ENCODE data around the gene SOCS3. TPM values are rescaled to one million over a fixed set of nuclear protein-coding genes. Genes with fewer than 3 reads are reported as not detected.

The SOCS3 gene
- total RNA-seq, 1 donor from 2014 or later = 13.6 TPM

DNA sequence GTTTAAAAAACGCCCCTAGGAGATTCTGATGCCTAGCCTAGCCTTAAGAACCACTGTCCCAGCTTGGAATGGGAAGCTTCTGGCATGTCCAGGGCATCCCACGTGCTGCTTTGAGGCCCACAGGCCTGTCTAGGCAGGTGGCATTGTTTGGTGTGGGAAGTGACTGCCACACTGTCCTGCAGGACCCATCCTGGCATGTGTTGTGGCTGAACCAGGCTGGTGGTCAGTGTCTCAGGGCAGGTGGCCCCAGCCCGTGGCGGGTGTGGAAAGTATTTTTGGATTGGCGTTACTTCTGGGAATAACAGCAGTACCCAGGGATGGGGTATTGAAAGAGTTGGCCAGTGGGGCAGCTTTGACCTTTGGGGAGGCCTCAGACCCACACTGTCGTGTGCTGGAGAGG, 46.5 kb upstream of the SOCS3 start:
- Mint-ChIP-seq H3K27me3 (ENCODE audit: low read depth) (no peaks in the 10 kb centered on the region), H3K4me3 (ENCODE audit: unreplicated experiment) (no peak overlapping the region), H3K36me3 (ENCODE audit: low read depth) (peaks cover 32% of the 10 kb centered on the region), H3K27ac (ENCODE audit: unreplicated experiment) (no peak overlapping the region), H3K9me3 (ENCODE audit: low read depth) (no peaks in the 10 kb centered on the region), H3K4me1 (ENCODE audit: low read depth) (peaks cover 15% of the 10 kb centered on the region)
- no peak for DNase-seq (ENCODE audit: low spot score)
- TF ChIP-seq, protein P1, sequence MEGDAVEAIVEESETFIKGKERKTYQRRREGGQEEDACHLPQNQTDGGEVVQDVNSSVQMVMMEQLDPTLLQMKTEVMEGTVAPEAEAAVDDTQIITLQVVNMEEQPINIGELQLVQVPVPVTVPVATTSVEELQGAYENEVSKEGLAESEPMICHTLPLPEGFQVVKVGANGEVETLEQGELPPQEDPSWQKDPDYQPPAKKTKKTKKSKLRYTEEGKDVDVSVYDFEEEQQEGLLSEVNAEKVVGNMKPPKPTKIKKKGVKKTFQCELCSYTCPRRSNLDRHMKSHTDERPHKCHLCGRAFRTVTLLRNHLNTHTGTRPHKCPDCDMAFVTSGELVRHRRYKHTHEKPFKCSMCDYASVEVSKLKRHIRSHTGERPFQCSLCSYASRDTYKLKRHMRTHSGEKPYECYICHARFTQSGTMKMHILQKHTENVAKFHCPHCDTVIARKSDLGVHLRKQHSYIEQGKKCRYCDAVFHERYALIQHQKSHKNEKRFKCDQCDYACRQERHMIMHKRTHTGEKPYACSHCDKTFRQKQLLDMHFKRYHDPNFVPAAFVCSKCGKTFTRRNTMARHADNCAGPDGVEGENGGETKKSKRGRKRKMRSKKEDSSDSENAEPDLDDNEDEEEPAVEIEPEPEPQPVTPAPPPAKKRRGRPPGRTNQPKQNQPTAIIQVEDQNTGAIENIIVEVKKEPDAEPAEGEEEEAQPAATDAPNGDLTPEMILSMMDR (IDR thresholded peaks at IDR 0.05) = no peak

DNA sequence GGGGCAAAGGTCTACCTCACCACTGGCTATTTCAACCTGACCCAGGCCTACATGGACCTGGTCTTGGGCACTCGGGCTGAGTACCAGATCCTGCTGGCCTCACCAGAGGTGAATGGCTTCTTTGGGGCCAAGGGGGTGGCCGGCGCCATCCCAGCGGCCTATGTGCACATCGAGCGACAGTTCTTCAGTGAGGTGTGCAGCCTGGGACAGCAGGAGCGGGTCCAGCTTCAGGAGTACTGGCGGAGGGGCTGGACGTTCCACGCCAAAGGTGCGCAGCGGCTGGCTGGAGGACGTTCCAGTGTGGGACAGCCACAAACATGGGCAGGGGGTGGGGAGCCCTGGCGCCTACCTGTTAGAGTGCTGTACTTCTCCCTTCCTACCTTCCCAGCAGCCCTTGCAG, 43.9 kb upstream of the SOCS3 start:
- Mint-ChIP-seq H3K27ac (ENCODE audit: unreplicated experiment) (no peak overlapping the region), H3K27me3 (ENCODE audit: low read depth) (no peaks in the 10 kb centered on the region), H3K9me3 (ENCODE audit: low read depth) (no peaks in the 10 kb centered on the region), H3K4me3 (ENCODE audit: unreplicated experiment) (no peak overlapping the region), H3K4me1 (ENCODE audit: low read depth) (peaks cover 19% of the 10 kb centered on the region), H3K36me3 (ENCODE audit: low read depth) (peaks cover 52% of the 10 kb centered on the region)
- no peak for DNase-seq (ENCODE audit: low spot score)
- TF ChIP-seq, protein P1 (IDR thresholded peaks at IDR 0.05) = no peak

DNA sequence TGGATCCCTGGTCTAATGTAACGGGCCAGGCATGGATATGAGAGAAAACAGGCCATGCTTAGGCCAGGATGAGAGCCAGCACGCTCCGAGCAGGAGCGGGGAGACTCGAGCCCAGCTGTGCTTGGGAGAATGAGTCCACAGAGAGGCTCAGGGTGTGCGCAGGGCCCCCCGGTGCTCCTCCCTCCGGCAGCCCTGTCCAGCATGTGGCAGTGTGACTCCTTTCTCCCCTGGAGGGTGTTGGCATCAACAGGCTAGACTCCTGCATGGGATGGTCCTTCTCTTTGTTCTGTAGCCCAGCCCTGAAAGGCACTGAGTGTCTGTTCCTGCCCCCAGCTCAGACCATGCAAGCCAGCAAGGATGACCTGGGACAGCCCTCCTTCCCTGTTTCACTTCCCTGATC, 42.0 kb upstream of the SOCS3 start:
- no peaks in the 10 kb centered on the region for H3K27me3 Mint-ChIP-seq (ENCODE audit: low read depth)
- peaks cover 60% of the 10 kb centered on the region for H3K36me3 Mint-ChIP-seq (ENCODE audit: low read depth)
- H3K27ac Mint-ChIP-seq (ENCODE audit: unreplicated experiment) = no peak overlapping the region
- no peaks in the 10 kb centered on the region for H3K9me3 Mint-ChIP-seq (ENCODE audit: low read depth)
- DNase-seq (ENCODE audit: low spot score) = no peak
- H3K4me3 Mint-ChIP-seq (ENCODE audit: unreplicated experiment) = no peak overlapping the region
- peaks cover 35% of the 10 kb centered on the region for H3K4me1 Mint-ChIP-seq (ENCODE audit: low read depth)
- TF ChIP-seq, protein P1 (IDR thresholded peaks at IDR 0.05) = no peak

DNA sequence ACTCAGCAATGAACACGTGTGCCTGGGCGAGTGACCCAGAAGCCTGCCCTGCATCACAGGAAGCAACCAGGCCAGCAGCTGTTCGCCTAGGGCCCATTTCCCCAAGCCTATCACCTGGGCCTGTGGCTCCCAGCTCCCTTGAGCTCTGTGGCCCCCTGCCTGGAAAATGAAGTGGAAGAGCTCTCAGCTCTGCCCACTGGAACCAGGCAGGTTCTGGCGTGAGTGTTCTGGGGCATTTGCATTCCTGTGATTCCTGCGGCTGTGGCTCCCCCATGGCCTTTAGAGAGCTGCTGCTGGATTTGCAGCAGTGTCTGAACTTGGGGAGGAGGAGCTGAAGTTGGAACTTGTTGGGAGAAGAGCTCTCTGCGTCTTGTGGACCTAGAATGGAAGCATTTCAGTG, 41.4 kb upstream of the SOCS3 start:
- H3K36me3 Mint-ChIP-seq (ENCODE audit: low read depth) = peaks cover 60% of the 10 kb centered on the region
- DNase-seq (ENCODE audit: low spot score) = no peak
- no peaks in the 10 kb centered on the region for H3K9me3 Mint-ChIP-seq (ENCODE audit: low read depth)
- H3K4me1 Mint-ChIP-seq (ENCODE audit: low read depth) = peaks cover 41% of the 10 kb centered on the region
- TF ChIP-seq, protein P1 (IDR thresholded peaks at IDR 0.05) = no peak
- no peaks in the 10 kb centered on the region for H3K27me3 Mint-ChIP-seq (ENCODE audit: low read depth)
- peak overlapping the region; percentile 45 for H3K27ac Mint-ChIP-seq (ENCODE audit: unreplicated experiment)
- no peak overlapping the region for H3K4me3 Mint-ChIP-seq (ENCODE audit: unreplicated experiment)

DNA sequence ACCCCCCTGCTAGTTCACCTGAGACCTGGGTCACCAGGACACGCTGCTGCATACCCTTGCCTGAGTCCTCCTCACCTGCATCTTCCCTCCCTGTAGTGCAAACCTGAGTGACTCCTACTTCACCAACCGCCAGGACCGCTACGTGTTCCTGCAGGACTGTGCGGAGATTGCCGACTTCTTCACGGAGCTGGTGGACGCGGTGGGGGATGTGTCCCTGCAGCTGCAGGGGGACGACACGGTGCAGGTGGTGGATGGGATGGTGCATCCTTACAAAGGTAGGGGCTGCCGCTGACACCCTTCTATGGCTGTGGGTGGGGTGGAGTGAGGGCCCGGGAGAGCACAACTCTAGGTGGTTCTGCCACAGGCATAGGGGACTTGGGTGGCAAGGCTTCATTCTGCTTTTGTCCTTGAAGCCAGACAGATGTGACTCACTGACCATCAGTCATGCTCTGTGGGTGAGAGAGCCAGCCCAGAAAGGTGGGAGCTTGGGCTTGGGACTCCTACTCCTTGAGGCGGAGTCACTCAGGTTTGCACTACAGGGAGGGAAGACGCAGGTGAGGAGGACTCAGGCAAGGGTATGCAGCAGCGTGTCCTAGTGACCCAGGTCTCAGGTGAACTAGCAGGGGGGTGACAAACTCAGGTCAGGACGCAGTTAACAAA, 40.8 kb upstream of the SOCS3 start:
- Mint-ChIP-seq H3K27me3 (ENCODE audit: low read depth) (no peaks in the 10 kb centered on the region), H3K4me1 (ENCODE audit: low read depth) (peaks cover 45% of the 10 kb centered on the region), H3K4me3 (ENCODE audit: unreplicated experiment) (no peak overlapping the region), H3K9me3 (ENCODE audit: low read depth) (no peaks in the 10 kb centered on the region), H3K27ac (ENCODE audit: unreplicated experiment) (peak overlapping the region; percentile 68), H3K36me3 (ENCODE audit: low read depth) (peaks cover 59% of the 10 kb centered on the region)
- DNase-seq (ENCODE audit: low spot score) = no peak
- TF ChIP-seq, protein P1 (IDR thresholded peaks at IDR 0.05) = no peak

Measured in chondrocyte (in vitro differentiated cells).